DMS114 treated with DMSO at 0.1 percent for 48 hours (cell line): ENCODE results near the gene FAM81B.
"Not testable (repeated sequence)": the region's sequence is repeated elsewhere in the genome, so short reads cannot be mapped to it uniquely, and the experiment has no call there.

ENCODE experiments used
- DNase-seq: peaks from one replicate; lab custom pipeline; 2025; ENCODE audit not compliant: unreplicated experiment; lab: John Stamatoyannopoulos, UW

Gene FAM81B, protein sequence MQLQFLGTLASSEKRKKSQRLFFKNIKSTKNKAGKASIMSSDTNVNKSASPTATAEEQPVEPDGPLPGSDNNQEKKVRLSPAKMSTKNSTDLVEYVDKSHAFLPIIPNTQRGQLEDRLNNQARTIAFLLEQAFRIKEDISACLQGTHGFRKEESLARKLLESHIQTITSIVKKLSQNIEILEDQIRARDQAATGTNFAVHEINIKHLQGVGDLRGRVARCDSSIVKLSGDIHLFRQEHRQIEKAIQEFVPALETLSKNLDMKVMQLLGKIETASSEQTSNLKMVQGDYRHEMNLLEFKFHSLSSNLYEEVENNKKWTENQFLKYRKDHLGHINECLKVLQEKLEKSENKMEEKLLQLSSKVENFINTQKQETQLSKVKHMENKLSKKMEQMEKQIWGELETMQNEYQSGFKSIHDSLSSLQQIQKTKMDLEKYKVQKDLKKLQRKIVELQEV

DNA sequence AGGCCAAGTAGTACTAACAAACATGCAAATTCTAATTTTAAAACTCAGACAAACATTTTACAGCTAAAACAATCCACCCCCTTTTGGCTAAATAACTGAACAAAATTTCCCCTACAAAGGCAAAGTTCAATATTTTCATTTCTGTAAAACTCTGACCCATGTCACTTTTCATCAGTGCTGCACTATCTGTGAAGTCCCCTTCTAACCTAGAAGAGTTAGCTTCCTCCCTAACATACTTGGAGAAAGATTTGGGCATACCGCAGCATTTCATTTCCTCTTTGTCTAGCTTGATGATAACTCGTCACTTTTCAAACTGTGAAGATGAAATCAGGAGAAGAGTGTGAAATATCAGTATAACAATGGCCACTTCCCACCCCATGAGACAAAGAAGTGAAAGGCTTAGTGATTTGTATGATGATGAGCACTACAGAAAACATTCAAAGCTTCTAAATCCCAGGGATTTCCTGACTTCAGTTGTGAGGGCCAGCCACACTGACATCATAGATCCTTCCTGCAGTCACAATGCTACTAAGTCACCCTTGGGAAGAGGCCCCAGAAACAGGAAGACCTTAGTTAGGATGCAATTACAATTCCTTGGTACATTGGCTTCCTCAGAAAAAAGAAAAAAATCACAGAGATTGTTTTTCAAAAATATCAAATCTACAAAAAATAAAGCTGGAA lies at the start of gene FAM81B:
Gene FAM81B, plus strand, starts transcription at position 555 of the 681 bp plus-strand sequence. Its CDS starts 24 bp downstream, at position 579.
- no peak for DNase-seq

DNA sequence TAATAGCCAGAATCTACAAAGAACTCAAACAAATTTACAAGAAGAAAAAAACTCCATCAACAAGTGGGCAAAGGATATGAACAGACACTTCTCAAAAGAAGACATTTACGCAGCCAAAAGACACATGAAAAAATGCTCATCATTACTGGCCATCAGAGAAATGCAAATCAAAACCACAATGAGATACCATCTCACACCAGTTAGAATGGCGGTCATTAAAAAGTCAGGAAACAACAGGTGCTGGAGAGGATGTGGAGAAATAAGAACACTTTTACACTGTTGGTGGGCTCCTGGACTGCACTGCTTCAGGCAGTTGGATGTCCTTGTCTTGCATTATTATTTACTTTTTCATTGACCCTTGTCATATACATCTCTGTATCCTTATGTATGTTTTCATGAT lies 49.7 kb upstream of the FAM81B start:
- not testable (repeated sequence) for DNase-seq

DNA sequence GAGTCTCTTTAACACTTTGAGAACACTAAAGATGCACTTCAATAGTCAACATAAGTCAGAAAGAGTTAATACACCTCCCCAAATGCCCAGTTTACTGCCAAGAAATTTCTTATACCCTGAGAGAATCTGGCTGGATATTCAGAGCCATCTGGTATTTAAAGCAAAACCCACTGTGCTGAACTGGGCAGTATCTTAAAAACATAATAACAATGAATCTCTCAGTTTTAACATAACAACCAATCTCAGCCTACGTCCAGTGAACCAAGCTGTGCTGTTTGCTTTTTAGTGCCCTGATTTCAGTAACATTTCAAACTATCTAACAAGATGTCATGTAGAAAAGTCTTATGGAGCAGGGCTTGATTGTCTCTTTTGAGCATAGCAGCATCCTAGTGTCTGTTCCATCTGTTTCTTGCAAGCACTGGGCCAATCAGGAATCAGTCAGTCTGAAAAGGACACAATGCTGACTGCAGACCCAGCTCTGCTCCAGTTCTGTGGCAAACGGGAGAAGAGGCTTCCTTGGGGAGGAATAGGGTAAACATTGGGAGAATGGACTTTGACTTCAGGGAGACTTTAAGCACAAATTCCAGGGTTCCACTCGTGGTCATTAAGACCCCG lies 43.6 kb upstream of the FAM81B start:
- no peak for DNase-seq

DNA sequence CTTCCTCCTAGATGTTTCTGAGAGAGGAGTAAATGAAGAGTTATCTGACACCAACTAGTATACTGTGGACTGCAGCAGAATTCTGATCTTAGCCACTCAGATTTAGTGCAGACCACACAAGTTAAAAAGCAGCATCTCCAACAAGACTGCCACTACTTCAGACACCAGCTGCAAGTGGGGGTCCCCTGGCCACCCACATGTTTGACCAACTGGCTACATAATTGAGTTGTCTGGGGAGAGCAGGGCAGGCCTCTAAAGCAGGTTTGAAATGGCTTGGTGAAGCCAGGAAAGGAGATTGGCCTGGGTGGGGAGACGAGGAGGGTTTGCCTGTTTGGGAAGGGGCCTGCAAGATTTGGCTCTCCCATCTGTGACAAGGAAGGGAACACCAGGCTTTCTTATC lies 40.5 kb upstream of the FAM81B start:
- no peak for DNase-seq

DNA sequence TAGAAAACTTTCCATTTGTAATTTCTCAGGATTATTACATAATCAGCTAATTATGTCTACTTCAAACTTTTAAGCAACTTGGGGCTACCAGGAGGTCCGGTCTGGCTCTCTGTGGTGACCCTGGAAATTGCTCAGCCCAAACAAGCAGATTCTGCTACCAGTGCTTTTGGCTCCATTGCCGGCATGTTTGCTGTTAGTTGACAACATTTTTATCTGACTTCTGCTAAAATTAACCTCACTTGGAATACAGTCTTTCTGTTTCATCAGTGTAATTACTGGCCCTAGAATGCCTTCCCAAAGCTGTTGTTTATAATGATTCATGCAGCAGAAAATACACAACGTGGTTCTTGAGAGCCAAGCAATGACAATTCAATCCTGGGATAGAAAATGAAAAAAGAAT lies 38.5 kb upstream of the FAM81B start:
- no peak for DNase-seq

DNA sequence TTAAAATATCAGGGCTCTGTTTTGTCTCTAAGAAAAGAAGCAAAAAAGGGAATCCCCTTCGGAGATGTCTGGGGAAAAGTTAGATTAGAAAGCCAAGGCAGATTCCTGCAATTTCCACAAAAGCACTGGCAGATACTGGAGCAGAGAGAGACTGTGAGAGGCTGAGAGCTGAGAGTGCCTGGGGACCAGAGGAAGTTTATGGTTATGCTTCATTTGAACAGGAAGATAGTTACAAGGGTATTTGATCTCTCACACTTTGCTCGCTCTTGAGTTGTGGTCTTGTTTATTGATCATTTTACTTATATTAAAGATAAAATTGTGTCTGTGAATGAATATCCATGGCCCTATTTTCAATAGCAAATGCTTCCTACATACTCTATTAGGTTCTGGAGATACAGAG lies 32.8 kb upstream of the FAM81B start:
- DNase-seq, result no peak

DNA sequence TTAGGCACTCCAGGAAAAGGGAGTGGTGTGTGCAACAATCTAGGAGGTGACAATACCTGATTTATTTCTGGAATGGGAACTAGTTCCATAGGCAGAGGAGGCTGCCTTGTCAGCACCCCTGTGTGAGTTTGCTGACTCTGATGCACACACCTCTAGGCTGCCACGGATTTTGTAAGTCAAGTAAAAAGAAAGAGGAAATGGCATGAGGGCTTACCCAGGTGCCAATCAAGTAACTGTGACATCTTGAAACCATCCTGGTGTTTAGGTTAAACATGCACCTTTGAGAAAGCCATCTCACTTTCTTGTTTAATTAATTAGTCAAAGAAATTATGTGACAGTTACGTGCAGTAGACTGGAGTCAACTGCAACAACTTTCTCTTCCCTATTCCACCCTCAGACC lies 32.3 kb upstream of the FAM81B start:
- no peak for DNase-seq

DNA sequence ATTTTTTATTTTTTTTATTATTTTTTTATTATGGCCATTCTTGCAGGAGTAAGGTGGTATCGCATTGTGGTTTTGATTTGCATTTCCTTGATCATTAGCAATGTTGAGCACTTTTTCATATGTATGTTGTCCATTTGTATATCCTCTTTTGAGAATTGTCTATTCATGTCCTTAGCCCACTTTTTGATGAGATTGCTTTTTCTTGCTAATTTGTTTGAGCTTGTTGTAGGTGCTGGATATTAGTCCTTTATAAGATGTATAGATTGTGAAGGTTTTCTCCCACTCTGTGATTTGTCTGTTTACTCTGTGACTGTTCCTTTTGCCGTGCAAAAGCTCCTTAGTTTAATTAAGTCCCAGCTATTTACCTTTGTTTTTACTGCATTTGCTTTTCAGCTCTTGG lies 30.5 kb upstream of the FAM81B start:
- not testable (repeated sequence) for DNase-seq

DNA sequence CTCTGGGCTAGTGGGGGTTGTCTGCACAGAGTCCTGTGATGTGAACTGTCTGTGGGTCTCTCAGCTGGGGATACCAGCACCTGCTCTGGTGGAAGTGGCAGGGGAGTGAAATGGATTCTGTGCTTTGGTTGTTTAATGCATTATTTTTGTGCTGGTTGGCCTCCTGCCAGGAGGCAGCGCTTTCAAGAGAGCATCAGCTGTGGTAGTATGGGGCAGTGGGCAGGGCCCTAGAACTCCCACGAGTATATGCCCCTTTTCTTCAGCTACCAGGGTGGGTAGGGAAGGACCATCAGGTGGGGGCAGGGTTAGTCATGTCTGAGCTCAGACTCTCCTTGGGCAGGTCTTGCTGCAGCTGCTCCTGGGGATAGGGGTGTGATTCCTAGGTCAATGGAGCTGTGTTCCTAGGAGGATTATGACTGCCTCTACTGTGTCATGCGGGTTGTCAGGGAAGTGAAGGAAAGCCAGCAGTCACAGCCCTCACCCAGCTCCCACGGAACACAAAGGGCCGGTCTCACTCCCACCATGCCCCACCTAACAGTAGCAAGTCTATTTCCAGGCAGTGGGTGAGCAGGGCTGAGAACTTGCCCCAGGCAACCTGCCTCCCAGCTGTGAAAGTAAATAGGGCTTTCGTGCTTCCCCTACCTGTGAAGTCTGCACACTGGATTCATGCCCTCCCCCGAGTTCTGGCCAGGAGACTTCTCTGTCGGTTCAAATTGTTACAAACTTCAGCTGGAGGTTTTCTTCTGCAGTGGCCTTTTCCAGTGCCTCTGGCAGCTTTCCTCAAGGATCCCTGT lies 25.7 kb upstream of the FAM81B start:
- no peak for DNase-seq

DNA sequence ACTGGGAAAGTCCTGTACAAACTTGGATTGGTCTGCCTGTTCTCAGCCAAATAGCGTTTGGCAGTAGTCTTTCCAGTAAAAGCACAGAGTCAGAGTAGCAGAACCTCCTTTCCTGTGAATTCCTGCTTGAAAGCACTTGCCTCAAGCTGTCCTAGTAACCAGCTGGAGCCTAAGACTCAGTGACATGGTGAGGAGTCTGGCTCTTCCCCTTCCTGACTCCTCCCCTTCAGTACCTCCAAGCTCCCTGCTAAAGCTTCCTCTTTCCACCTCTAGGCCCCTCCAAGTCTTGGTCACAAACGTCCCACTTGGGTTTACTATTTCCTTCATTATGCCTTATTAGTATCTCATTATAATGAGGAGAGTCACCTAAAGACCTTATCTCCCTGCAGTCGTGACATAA lies 21.4 kb upstream of the FAM81B start:
- no peak for DNase-seq

DNA sequence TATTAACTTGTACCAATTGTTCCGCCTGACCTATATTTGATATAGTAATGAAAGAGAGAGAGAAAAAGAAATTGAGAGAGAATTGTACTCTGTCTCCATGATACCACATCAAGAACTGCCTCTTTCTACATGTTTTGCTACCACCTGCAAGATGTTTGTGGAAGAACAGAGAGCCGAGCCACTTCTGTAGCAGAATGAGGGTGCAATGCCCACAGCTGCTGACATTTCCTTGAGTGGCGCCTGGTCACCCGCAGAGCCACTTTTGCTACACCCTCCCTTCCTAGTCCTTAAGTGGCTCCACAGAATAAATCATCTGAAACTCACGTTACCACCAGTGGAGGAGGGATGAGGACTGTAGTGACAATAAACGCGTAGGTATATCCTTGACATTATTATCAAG lies 17.1 kb upstream of the FAM81B start:
- no peak for DNase-seq

DNA sequence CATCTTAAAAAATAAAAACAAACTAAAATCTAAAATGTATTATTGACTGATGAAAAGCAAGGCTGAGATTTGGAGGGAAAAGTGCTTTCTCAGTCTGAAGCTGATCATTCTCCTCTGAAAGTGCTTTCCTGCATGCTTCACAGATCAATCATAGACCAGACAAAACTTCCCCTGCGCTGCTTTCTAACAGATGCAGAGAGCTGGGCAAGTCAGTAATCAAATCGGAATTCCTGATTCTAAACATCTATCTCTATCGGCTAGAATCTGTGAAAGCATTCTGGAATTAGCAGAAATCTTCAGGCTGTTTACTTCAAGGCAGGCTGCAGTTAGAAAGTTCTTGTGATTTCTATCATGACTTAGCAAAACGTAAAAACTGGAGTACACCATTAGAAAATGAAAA lies 15.6 kb upstream of the FAM81B start:
- DNase-seq, result no peak

DNA sequence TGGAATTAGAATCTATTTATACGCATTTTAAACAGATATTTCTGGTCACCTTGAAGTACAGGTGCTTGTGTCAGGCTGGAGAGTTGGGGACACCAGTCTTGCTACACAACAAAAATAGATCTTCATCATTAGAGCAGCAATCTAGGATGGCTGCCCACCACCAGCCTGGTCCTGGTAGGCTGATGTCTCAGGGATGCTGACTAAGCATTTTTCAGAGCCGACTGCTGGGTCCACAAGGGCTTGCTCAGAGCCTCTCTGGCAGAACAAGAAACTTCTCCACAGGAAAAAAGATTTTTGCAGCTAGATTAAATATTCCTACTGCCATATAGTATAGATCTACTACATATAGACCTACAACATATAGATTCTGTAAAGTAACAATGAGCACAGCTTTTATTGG lies 12.0 kb upstream of the FAM81B start:
- no peak for DNase-seq

DNA sequence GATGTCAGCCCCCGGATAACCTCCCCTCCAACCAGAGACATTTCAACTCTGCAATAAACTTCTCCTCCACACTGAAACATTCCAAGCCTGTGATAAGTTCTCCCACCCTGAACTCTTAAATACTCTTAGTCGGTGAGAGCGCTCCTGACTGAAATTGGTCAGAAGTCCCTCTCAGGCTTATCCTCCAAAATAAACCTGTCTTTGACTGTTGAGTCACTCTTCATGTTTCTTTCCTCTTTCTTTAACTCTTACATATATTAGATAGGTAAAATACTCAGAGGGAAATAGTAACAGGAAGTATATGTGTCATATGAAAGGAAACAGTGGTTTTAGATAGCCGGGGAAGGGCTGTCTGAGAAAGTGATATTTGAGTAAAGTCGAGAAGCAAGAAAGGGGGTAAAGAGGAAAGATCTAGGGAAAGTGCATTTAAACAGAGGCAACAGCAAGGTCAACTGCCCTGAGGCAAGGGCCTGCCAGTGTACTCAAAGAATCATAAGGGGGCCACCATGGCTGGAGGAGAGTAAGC lies 11.0 kb upstream of the FAM81B start:
- DNase-seq, result no peak

DNA sequence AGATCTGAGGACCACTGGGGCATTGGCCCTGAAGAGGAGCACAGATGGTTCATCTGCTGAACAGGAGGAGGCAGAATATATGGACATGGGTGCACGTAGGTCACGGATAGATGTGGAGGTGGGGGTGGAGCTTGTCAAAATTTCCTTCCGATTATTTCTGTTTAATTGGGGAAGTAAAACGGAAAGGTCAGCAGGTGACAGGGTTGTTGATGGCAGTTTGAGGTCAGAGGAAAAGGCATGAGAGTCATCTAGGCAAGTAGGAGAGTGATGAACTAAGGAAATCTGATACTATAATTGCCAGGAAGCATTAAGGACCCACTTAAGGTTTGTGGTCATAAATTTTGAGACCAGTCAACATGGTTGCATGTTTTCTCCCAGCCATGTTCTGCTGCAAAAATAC lies 8.4 kb upstream of the FAM81B start:
- no peak for DNase-seq

DNA sequence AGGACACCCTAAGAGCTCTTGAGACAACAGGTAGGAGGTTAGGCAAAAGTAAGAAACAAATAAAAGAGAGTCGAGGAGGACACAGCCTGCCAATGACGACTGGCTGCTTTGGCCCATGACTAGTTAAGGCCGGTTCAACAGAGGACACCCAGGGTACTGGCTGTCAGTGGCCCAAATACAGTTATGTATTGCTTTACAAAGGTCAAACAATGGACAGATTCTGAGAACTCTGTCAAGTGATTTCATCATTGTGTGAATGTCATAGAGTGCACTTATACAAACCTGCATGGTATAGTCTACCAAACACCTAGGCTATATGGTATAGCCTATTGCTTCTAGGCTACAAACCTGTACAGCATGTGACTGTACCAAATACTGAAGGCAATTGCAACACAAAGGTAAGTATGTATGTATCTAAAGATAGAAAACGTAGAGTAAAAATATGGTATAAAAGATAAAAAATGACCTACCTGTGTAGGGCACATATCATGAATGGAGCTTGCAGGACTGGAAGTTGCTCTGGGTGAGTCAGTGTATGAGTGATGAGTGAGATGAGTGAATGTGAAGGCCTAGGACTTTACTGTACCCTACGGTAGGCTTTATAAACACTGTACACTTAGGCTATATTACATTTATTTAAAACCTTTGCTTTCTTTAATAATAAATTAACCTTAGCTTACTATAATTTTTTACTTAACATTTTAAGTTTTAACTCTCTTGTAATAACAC lies 6.5 kb upstream of the FAM81B start:
- no peak for DNase-seq

DNA sequence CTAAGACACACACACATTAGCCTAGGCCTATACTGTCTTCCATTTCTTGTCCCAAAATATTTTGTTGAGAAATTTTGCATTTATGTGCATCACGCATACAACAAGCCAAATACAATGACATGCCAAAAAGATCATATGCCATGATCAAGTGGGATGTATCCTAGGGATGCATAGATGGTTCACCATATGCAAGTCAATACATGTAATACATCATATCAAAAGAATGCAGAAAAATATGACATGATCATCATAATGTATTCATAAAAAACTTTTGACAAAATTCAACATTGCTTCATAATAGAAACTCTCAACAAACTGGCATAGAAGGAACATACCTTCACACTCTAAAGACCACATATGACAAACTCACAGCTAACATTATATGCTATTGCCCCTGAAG lies 5.8 kb upstream of the FAM81B start:
- no peak for DNase-seq

DNA sequence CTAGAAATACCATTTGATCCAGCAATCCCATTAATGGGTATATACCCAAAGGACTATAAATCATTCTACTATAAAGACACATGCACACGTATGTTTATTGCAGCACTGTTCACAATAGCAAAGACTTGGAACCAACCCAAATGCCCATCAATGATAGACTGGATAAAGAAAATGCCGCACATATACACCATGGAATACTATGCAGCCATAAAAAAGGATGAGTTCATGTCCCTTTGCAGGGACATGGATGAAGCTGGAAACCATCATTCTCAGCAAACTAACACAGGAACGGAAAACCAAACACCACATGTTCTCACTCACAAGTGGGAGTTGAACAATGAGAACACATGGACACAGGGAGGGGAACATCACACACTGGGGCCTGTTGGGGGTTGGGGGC lies 799 bp downstream of the FAM81B start:
- DNase-seq, result not testable (repeated sequence)

DNA sequence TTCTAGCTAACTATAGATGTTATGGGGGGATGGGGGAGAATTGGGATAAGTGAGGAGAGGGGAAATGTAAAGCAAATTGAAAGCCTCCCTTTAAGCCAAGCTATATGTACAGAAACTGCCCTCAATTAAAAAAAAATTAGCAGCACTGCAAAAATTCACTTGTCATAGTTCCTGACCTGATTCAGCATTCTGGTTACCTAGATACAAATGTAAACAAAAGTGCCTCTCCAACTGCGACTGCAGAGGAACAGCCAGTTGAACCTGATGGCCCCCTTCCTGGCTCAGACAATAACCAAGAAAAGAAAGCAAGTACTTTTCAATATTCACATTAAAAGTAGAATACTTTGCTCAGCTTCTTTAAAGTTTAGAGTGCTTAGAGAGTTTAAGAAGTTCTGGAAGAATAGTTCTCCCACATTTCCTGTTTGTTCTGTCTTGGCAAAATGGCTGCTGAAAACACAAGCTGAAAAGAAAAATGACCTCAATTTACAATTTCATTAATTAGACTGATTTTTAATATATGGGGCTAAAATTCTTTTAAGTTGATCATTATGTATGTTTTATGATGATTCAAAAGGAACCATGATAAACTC lies 1.5 kb downstream of the FAM81B start:
- no peak for DNase-seq

DNA sequence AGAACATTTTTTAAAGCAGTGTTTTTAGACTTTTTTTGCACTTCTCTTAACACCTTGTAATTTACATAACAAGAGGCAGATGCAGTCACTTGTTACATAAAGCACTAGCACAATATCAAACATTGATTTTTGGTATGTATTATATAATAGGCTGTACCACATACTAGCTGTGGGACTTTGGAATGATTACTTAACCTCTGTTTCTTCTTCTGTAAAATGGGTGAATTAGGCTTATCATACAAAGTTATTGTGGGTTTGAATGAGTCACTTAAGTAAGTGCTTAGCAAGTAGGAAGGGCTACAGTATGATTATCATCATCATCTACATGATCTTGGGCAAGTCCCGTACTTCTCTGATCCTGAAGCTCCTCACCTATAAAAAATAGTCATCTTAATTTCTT lies 2.1 kb downstream of the FAM81B start:
- no peak for DNase-seq
